Keratinocyte (primary cell): ENCODE data around the gene SNRPD3.

Experiments used
- EZH2 ChIP-seq: IDR thresholded peaks from one replicate; pipeline ENCODE4 v1.6.1; 2012; ENCODE audit warnings: inconsistent platforms, mild to moderate bottlenecking, low read length, moderate library complexity
- TF ChIP-seq, protein P1 (sequence below), 3 experiments: IDR thresholded peaks in 1 of 3; conservative IDR thresholded peaks in 1 of 3; optimal IDR thresholded peaks in 1 of 3; 2 replicates in 2 of 3; 3 replicates in 1 of 3; pipeline versions ENCODE3 to v1.5.1; 2011; ENCODE audit warnings: low read length in 3 of 3, mild to moderate bottlenecking in 3 of 3, moderate library complexity in 2 of 3, control low read depth in 1 of 3, inconsistent platforms in 1 of 3; ENCODE audit not compliant: insufficient read depth in 2 of 3; ENCODE audit errors: extremely low read depth in 1 of 3

DNA sequence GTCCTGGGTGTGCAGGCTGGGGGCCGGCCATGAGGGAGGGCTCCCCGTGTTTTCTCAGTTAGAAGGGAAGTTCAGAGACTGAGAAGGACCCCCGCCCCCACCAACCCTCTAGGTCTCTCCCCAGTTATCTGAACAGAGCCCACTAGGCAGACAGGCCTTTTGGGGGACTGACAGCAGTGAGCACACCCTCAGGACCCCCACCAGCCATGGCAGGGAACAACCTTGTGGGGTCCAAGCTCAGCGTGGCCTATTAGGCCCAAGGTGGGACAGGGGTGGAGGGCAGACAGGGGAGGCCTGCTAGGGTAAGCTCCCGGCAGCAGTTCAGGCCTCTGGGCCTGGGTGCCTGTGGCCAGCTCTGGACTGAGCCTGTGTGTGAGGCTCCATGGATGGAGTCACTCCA, 31.5 kb downstream of the SNRPD3 start:
- TF ChIP-seq, protein P1, sequence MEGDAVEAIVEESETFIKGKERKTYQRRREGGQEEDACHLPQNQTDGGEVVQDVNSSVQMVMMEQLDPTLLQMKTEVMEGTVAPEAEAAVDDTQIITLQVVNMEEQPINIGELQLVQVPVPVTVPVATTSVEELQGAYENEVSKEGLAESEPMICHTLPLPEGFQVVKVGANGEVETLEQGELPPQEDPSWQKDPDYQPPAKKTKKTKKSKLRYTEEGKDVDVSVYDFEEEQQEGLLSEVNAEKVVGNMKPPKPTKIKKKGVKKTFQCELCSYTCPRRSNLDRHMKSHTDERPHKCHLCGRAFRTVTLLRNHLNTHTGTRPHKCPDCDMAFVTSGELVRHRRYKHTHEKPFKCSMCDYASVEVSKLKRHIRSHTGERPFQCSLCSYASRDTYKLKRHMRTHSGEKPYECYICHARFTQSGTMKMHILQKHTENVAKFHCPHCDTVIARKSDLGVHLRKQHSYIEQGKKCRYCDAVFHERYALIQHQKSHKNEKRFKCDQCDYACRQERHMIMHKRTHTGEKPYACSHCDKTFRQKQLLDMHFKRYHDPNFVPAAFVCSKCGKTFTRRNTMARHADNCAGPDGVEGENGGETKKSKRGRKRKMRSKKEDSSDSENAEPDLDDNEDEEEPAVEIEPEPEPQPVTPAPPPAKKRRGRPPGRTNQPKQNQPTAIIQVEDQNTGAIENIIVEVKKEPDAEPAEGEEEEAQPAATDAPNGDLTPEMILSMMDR (optimal IDR thresholded peaks at IDR 0.05 in 1 of 3, IDR thresholded peaks at IDR 0.05 in 1 of 3, conservative IDR thresholded peaks at IDR 0.05 in 1 of 3; ENCODE audit: extremely low read depth in 1 of 3, insufficient read depth in 2 of 3, low read length in 3 of 3), result no peak
- no peak for TF ChIP-seq EZH2
